Measurements from ENCODE around the gene SPG21.
A peak's percentile ranks its signal among the peaks of the same experiment; 100 is the strongest.

The SPG21 gene

GRCh38 chr15:64989416-64990167 lies at the start of gene SPG21:
SPG21 (minus strand) TSS chr15:64989914; CDS start chr15:64983569, 6,345 bp downstream.
- peaks cover 9% of the 10 kb centered on the region for H3K4me1 ChIP-seq (ENCODE audit: insufficient read depth, poor library complexity, severe bottlenecking)
- DNase-seq (ENCODE audit: low spot score) (peak; percentile 95), ATAC-seq (ENCODE audit: low read depth) (peak; percentile 98)

GRCh38 chr15:65038836-65039235 lies 49.1 kb upstream of the SPG21 start:
- no peaks in the 10 kb centered on the region for H3K36me3 ChIP-seq (ENCODE audit: low read depth)
- H3K4me3 ChIP-seq (ENCODE audit: severe bottlenecking) = no peak overlapping the region
- H3K27me3 ChIP-seq (ENCODE audit: insufficient read depth, poor library complexity, severe bottlenecking) = no peaks in the 10 kb centered on the region
- ATAC-seq (ENCODE audit: low read depth) (no peak), DNase-seq (ENCODE audit: low spot score) (no peak)
- H3K4me1 ChIP-seq (ENCODE audit: insufficient read depth, poor library complexity, severe bottlenecking) = no peaks in the 10 kb centered on the region
- H3K27ac ChIP-seq (ENCODE audit: poor library complexity, severe bottlenecking) = no peak overlapping the region
- H3K9me3 ChIP-seq (ENCODE audit: severe bottlenecking) = no peaks in the 10 kb centered on the region
- TF ChIP-seq, protein P1, sequence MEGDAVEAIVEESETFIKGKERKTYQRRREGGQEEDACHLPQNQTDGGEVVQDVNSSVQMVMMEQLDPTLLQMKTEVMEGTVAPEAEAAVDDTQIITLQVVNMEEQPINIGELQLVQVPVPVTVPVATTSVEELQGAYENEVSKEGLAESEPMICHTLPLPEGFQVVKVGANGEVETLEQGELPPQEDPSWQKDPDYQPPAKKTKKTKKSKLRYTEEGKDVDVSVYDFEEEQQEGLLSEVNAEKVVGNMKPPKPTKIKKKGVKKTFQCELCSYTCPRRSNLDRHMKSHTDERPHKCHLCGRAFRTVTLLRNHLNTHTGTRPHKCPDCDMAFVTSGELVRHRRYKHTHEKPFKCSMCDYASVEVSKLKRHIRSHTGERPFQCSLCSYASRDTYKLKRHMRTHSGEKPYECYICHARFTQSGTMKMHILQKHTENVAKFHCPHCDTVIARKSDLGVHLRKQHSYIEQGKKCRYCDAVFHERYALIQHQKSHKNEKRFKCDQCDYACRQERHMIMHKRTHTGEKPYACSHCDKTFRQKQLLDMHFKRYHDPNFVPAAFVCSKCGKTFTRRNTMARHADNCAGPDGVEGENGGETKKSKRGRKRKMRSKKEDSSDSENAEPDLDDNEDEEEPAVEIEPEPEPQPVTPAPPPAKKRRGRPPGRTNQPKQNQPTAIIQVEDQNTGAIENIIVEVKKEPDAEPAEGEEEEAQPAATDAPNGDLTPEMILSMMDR (IDR thresholded peaks at IDR 0.05; ENCODE audit: poor library complexity, severe bottlenecking) = no peak

More at GRCh38 chr15:64989416-64990167, at the start of gene SPG21:
- Histone ChIP-seq H3K9me3 (ENCODE audit: severe bottlenecking) (no peaks in the 10 kb centered on the region), H3K36me3 (ENCODE audit: low read depth) (peaks cover 10% of the 10 kb centered on the region; the same call in 1 of the 2 replicates), H3K27ac (ENCODE audit: poor library complexity, severe bottlenecking) (peak within 1 kb of the TSS; percentile 44), H3K27me3 (ENCODE audit: insufficient read depth, poor library complexity, severe bottlenecking) (no peaks in the 10 kb centered on the region), H3K4me3 (ENCODE audit: severe bottlenecking) (peak within 1 kb of the TSS; percentile 87)
- TF ChIP-seq, protein P1 (IDR thresholded peaks at IDR 0.05; ENCODE audit: poor library complexity, severe bottlenecking) = no peak

GRCh38 chr15:65038428-65038827 lies 48.7 kb upstream of the SPG21 start:
- no peak overlapping the region for H3K4me3 ChIP-seq (ENCODE audit: severe bottlenecking)
- no peaks in the 10 kb centered on the region for H3K9me3 ChIP-seq (ENCODE audit: severe bottlenecking)
- no peak overlapping the region for H3K27ac ChIP-seq (ENCODE audit: poor library complexity, severe bottlenecking)
- H3K4me1 ChIP-seq (ENCODE audit: insufficient read depth, poor library complexity, severe bottlenecking) = no peaks in the 10 kb centered on the region
- ATAC-seq (ENCODE audit: low read depth) (no peak), DNase-seq (ENCODE audit: low spot score) (no peak)
- H3K36me3 ChIP-seq (ENCODE audit: low read depth) = no peaks in the 10 kb centered on the region
- H3K27me3 ChIP-seq (ENCODE audit: insufficient read depth, poor library complexity, severe bottlenecking) = no peaks in the 10 kb centered on the region
- TF ChIP-seq, protein P1 (IDR thresholded peaks at IDR 0.05; ENCODE audit: poor library complexity, severe bottlenecking) = no peak

DNA sequence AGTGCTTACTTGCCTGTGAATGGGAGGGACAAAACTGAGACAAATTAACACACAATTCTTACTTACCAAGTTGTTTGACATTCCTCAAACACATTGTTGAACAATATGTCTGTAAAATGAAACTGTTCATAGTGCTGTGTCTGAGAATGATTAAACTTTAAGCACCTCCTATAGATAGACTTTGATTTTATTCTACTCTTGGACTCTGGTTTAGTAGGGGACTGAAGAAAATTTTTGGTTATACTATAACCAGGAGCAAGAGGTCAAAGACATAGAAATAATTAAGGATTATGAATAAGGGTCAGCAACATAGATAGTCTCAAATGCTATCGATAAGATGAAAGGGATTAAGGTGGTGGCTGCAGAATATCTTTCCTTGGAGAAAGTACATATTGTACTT lies 47.6 kb upstream of the SPG21 start:
- no peaks in the 10 kb centered on the region for H3K9me3 ChIP-seq (ENCODE audit: severe bottlenecking)
- H3K27ac ChIP-seq (ENCODE audit: poor library complexity, severe bottlenecking) = no peak overlapping the region
- TF ChIP-seq, protein P1 (IDR thresholded peaks at IDR 0.05; ENCODE audit: poor library complexity, severe bottlenecking) = no peak
- DNase-seq (ENCODE audit: low spot score) = no peak
- H3K4me1 ChIP-seq (ENCODE audit: insufficient read depth, poor library complexity, severe bottlenecking) = no peaks in the 10 kb centered on the region
- no peak overlapping the region for H3K4me3 ChIP-seq (ENCODE audit: severe bottlenecking)
- no peak for ATAC-seq (ENCODE audit: low read depth)
- H3K27me3 ChIP-seq (ENCODE audit: insufficient read depth, poor library complexity, severe bottlenecking) = no peaks in the 10 kb centered on the region
- H3K36me3 ChIP-seq (ENCODE audit: low read depth) = no peaks in the 10 kb centered on the region

DNA sequence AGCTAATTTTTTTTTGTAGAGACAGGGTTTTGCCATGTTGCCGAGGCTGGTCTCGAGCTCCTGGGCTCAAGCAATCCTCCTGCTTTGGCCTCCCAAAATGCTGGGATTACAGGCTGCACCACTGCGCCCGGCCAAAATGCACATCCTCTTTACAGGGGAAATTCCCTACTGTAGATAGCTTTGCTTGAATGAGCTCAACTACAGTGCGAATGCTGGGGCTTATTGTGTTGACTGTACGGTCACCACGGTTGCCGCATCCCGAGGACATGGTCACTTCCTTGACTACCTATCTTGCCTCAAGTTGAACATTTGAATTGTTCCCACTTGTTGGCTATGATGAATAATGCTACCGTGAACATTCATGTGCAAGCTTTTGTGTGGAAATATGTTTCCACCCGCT lies 45.0 kb upstream of the SPG21 start:
- no peak for ATAC-seq (ENCODE audit: low read depth)
- DNase-seq (ENCODE audit: low spot score) = no peak
- Histone ChIP-seq H3K27ac (ENCODE audit: poor library complexity, severe bottlenecking) (no peak overlapping the region), H3K27me3 (ENCODE audit: insufficient read depth, poor library complexity, severe bottlenecking) (no peaks in the 10 kb centered on the region), H3K4me3 (ENCODE audit: severe bottlenecking) (no peak overlapping the region), H3K36me3 (ENCODE audit: low read depth) (no peaks in the 10 kb centered on the region), H3K9me3 (ENCODE audit: severe bottlenecking) (no peaks in the 10 kb centered on the region), H3K4me1 (ENCODE audit: insufficient read depth, poor library complexity, severe bottlenecking) (no peaks in the 10 kb centered on the region)
- TF ChIP-seq, protein P1 (IDR thresholded peaks at IDR 0.05; ENCODE audit: poor library complexity, severe bottlenecking) = no peak

Measured in RWPE2 (cell line).